GM12875 (cell line): Measurements from ENCODE around the gene ANTKMT.

Experiments
- H3K4me3 ChIP-seq: one replicate; pipeline ENCODE4 v1.5.1; 2011; ENCODE audit warnings: low read depth, low read length, control low read depth
- TF ChIP-seq, protein P1 (sequence below): IDR thresholded peaks from 2 replicates; pipeline ENCODE4 v1.5.1; 2011; ENCODE audit warnings: low read depth, mild to moderate bottlenecking, control low read depth, inconsistent platforms, low read length, moderate library complexity, borderline replicate concordance; ENCODE audit not compliant: insufficient read depth

The ANTKMT gene

GRCh38 chr16:723695-724094 lies 2.7 kb downstream of the ANTKMT start:
- TF ChIP-seq, protein P1, sequence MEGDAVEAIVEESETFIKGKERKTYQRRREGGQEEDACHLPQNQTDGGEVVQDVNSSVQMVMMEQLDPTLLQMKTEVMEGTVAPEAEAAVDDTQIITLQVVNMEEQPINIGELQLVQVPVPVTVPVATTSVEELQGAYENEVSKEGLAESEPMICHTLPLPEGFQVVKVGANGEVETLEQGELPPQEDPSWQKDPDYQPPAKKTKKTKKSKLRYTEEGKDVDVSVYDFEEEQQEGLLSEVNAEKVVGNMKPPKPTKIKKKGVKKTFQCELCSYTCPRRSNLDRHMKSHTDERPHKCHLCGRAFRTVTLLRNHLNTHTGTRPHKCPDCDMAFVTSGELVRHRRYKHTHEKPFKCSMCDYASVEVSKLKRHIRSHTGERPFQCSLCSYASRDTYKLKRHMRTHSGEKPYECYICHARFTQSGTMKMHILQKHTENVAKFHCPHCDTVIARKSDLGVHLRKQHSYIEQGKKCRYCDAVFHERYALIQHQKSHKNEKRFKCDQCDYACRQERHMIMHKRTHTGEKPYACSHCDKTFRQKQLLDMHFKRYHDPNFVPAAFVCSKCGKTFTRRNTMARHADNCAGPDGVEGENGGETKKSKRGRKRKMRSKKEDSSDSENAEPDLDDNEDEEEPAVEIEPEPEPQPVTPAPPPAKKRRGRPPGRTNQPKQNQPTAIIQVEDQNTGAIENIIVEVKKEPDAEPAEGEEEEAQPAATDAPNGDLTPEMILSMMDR, result no peak
- H3K4me3 ChIP-seq, result no peak overlapping the region

- TF ChIP-seq, protein P1, result no peak
- H3K4me3 ChIP-seq, result no peak overlapping the region
Measured at GRCh38 chr16:724188-725040, 3.5 kb downstream of the ANTKMT start.

DNA sequence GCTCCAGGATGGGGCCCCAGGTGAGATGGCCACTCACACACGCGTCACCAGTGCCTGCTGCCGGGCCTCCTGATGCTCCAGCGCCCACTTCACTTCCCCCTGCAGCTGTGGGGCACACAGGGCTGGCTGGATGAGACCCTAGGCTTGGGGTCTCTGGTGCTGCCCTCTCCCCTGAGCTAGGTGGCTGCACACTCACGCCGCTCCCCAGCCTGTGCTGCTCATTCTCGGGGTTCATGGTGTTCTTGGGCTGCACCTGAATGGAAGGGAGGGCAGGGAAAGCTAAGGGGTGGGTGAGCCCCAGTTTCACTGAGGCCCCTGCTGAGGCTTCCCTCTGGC lies 4.1 kb downstream of the ANTKMT start:
- no peak overlapping the region for H3K4me3 ChIP-seq
- TF ChIP-seq, protein P1, result no peak

- TF ChIP-seq, protein P1, result no peak
- no peak overlapping the region for H3K4me3 ChIP-seq
Measured at GRCh38 chr16:725463-726187, 4.7 kb downstream of the ANTKMT start.

DNA sequence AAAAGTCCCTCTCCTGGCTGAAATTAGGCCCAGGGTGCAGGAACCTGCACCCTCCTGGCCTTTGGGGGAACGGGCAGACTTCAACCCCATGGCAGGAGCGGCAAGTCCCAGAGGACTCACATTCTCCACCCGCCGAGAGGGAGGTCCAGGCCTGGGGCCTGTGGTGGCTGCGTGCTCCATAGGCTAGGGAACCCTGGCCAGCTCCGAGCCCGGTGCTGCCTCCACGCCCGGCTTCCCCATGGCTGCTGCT lies 5.2 kb downstream of the ANTKMT start:
- TF ChIP-seq, protein P1, result no peak
- H3K4me3 ChIP-seq, result no peak overlapping the region

DNA sequence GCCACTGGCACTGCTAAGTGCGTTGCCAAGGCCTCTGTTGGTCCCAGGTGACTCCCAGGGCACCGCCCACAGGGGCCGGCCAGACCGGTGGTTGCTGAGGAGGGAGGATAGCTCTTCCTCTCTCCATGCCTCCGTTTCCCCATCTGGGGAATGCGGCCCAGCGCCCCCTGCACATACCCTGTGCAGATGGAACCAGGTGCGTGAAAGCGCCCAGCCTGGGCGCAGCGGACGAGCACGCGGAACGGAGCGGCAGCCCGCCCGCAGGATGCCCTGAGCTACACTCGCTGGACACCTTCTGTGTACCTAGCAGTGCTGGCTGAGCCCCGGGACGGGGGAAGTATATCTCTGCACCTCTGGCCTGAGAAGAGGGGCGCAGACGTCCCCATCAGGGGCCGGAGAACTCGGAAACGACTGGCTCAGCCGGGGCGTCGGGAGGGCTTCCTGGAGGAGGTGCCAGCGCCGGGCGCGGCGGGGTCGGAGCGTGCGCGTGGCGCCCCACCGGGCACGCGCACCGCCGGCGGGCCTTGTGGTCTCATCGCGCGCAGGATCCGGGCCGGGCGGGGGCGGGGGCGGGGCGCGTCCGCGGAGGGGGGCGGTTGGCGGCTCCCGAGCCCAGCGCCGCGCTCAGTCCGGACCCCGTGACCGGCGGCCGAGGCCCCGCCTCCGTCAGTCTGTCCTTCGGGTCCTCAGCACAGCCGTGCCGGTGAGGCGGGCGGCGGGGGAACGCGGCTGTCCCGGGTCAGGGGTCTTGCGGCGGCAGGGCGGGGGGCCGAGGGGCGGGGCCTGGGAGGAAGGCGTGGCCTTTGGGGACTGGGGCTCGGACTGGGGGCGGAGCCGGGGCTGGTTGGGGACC lies 5.7 kb downstream of the ANTKMT start, which contains the start of the genes CCDC78 and HAGHL:
Gene CCDC78 (minus strand): TSS at position 6 of the 853 bp plus-strand sequence. CDS start 76 bp downstream, outside the sequence.
Gene HAGHL (plus strand): TSS at position 669 of the 853 bp plus-strand sequence. CDS start 404 bp downstream, outside the sequence.
- H3K4me3 ChIP-seq, result peak within 1 kb of the TSS; percentile 59
- TF ChIP-seq, protein P1, result no peak
